ENCODE measurements around the gene PPP1R1C. TPM values are rescaled to one million over a fixed set of nuclear protein-coding genes. Genes with fewer than 3 reads are reported as not detected.
A peak's percentile ranks its signal among the peaks of the same experiment; 100 is the strongest.
"Not testable (repeated sequence)": the region's sequence is repeated elsewhere in the genome, so short reads cannot be mapped to it uniquely, and the experiment has no call there.

Gene PPP1R1C
- total and polyA plus RNA-seq, 4 donors: 7.8 to 27.3 (median 9.7) TPM

- WGBS (ENCODE audit: insufficient coverage): no CpG with 5 or more reads among the region's 4 CpGs
- Histone ChIP-seq H3K27ac (ENCODE audit: low read depth, low read length) (no peak overlapping the region), H3K36me3 (ENCODE audit: control insufficient read depth, insufficient read depth, low read length) (no peaks in the 10 kb centered on the region), H3K9me3 (ENCODE audit: control insufficient read depth, insufficient read depth, low read length) (no peaks in the 10 kb centered on the region), H3K4me1 (ENCODE audit: control insufficient read depth, insufficient read depth, low read length) (no peaks in the 10 kb centered on the region), H3K27me3 (ENCODE audit: control insufficient read depth, insufficient read depth, low read length) (no peaks in the 10 kb centered on the region), H3K4me3 (ENCODE audit: low read depth, low read length) (no peak overlapping the region)
- DNase-seq (ENCODE audit: low read depth in 4 of 6, low spot score in 6 of 6): no peak
Measured at GRCh38 chr2:182006595-182007341, 21.1 kb downstream of the PPP1R1C start.

DNA sequence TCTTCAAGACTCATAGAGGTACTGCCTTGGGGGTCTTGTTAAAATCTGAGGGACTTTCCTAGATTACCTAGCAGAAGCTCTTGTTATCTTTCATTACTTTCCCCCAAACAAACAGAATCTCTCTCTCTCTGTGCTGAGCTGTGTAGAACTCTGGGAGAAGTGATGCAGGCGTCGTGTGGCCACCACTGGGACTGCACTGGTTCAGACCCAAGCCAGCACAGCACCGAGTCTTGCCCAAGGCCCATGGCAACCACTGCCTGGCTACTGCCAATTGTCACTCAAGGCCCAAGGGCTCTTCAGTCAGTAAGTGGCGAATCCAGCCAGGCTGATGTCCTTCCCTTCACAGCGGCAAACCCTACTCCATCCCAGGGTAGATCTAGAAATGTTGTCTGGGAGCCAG is 28.6 kb downstream of the PPP1R1C start:
- 100% methylated on average over 3 of the region's 5 CpGs for WGBS (ENCODE audit: insufficient coverage)
- no peak for DNase-seq (ENCODE audit: low read depth in 4 of 6, low spot score in 6 of 6)

DNA sequence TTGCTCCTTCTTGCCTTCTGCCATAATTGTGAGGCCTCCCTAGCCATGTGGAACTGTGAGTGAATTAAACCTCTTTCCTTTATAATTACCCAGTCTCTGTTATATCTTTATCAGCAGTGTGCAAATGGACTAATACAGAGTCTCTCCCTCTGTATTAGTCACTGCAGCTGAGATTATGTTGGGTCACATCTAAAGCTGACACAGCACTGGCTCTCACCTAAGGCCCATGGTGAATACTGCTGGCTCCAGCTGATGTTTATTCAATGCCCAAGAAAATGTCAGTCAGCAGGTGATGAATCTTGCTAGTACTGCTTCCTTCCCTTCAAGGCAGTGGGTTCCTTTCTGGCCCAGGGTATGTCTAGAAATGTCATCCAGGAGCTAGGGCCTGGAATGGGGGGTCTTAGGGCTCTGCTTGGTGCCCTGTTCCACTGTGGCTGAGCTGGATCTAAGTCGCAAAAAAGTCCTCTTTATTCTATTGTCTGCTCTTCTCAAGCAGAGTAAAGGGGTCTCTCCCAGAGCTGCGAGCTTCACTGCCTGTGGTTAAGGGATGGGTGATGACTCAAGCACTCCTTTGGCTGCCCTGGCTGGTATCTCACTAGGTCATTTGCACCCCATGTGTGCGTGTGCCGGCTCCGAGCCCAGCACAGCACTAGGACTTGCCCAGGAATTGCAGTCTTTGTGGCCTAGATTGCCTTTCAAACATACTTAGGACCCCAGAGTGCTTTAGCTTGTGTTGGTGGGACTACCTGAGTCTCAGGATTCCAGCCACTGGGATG is 29.9 kb downstream of the PPP1R1C start:
- Histone ChIP-seq H3K4me3 (ENCODE audit: low read depth, low read length) (no peak overlapping the region), H3K36me3 (ENCODE audit: control insufficient read depth, insufficient read depth, low read length) (no peaks in the 10 kb centered on the region), H3K9me3 (ENCODE audit: control insufficient read depth, insufficient read depth, low read length) (peaks cover 11% of the 10 kb centered on the region), H3K27me3 (ENCODE audit: control insufficient read depth, insufficient read depth, low read length) (no peaks in the 10 kb centered on the region), H3K27ac (ENCODE audit: low read depth, low read length) (no peak overlapping the region), H3K4me1 (ENCODE audit: control insufficient read depth, insufficient read depth, low read length) (no peaks in the 10 kb centered on the region)
- WGBS (ENCODE audit: insufficient coverage): 90% methylated on average over 4 of the region's 5 CpGs
- no peak for DNase-seq (ENCODE audit: low read depth in 4 of 6, low spot score in 6 of 6)

More for the DNA sequence above, 28.6 kb downstream of the PPP1R1C start:
- Histone ChIP-seq H3K27ac (ENCODE audit: low read depth, low read length) (no peak overlapping the region), H3K27me3 (ENCODE audit: control insufficient read depth, insufficient read depth, low read length) (no peaks in the 10 kb centered on the region), H3K4me3 (ENCODE audit: low read depth, low read length) (no peak overlapping the region), H3K4me1 (ENCODE audit: control insufficient read depth, insufficient read depth, low read length) (no peaks in the 10 kb centered on the region), H3K9me3 (ENCODE audit: control insufficient read depth, insufficient read depth, low read length) (peaks cover 11% of the 10 kb centered on the region), H3K36me3 (ENCODE audit: control insufficient read depth, insufficient read depth, low read length) (no peaks in the 10 kb centered on the region)

DNA sequence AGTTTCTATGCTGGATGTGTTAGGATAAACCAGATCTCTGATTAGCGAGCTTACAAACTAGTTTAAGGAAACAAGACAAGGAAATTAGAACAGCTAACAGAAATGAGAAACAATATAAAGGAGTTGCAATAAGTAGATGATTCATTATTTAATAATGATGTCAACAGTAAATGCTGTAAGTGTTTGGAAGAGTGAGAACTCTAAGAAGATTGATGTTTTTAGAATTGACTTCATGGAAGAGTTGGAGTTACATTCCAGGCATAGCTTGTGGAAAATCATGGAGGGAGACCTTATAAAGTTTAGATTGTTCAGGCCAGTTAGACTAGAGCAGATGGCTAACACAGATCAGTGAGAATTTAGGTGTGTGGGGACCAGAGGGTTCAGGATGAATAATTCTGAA is 32.6 kb downstream of the PPP1R1C start:
- Histone ChIP-seq H3K4me1 (ENCODE audit: control insufficient read depth, insufficient read depth, low read length) (no peaks in the 10 kb centered on the region), H3K36me3 (ENCODE audit: control insufficient read depth, insufficient read depth, low read length) (no peaks in the 10 kb centered on the region), H3K4me3 (ENCODE audit: low read depth, low read length) (no peak overlapping the region), H3K9me3 (ENCODE audit: control insufficient read depth, insufficient read depth, low read length) (peaks cover 8% of the 10 kb centered on the region), H3K27me3 (ENCODE audit: control insufficient read depth, insufficient read depth, low read length) (no peaks in the 10 kb centered on the region), H3K27ac (ENCODE audit: low read depth, low read length) (no peak overlapping the region)
- DNase-seq (ENCODE audit: low read depth in 4 of 6, low spot score in 6 of 6): no peak
- no CpG with 5 or more reads among the region's 1 CpG for WGBS (ENCODE audit: insufficient coverage)

DNA sequence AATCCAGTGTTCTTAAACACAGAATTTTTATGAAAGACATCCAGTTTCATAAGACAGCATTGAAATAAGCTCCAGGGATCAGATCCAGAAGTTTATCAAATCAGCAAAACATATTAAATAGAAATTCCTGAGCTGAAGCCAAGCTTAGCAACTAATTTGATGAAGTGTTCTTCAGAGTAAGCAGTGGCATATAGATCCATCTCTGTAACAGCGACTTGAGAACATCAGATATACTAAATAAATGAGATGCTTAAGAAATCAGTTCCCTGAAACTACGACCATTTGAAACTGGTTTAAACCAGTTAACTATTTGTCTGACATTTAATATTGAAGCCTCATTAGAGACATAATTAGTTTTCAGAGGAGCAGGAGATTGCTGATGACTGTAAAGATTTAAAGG is 34.1 kb downstream of the PPP1R1C start:
- Histone ChIP-seq H3K27me3 (ENCODE audit: control insufficient read depth, insufficient read depth, low read length) (no peaks in the 10 kb centered on the region), H3K4me1 (ENCODE audit: control insufficient read depth, insufficient read depth, low read length) (no peaks in the 10 kb centered on the region), H3K4me3 (ENCODE audit: low read depth, low read length) (no peak overlapping the region), H3K36me3 (ENCODE audit: control insufficient read depth, insufficient read depth, low read length) (no peaks in the 10 kb centered on the region), H3K9me3 (ENCODE audit: control insufficient read depth, insufficient read depth, low read length) (peaks cover 6% of the 10 kb centered on the region), H3K27ac (ENCODE audit: low read depth, low read length) (no peak overlapping the region)
- DNase-seq (ENCODE audit: low read depth in 4 of 6, low spot score in 6 of 6): peak in 1 of 6 donors; percentile 12
- WGBS (ENCODE audit: insufficient coverage): no CpG with 5 or more reads among the region's 2 CpGs

DNA sequence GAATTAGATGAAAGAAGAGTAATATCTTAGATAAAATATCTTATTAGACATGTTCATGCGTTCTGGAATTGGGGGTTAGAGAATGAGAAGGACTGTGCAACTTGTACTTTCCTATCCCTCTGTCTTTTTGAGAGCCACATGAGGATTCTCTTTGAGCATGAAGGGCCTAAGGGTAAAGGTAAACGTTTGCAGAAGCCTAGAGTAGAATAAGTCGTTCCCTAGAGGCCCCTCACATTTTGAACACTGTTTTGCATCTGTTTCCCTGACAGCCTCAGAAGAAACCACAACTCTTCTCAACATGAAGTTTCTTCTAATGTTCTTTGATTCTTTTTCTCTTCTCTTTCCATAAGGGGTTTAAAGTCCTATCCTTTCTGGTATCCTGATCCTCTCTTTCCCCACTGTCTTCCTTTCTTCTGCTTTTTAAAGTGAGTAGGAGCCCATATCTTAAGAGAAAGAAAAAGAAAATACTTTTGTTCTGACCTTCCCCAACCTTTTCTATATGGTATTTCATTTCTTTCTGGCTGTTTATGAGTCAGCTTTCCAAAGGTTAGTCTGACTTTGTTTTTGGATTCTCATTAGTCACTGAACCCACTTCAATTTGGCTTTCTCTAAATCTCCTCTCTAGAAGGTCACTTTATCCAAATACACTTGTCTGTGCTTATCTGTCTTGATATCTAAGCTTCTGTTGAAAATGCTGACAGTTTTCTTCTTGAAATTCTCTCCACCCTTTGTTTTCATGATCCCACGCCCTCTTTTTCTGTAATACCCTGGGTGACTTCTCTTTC is 34.8 kb downstream of the PPP1R1C start:
- Histone ChIP-seq H3K27me3 (ENCODE audit: control insufficient read depth, insufficient read depth, low read length) (no peaks in the 10 kb centered on the region), H3K27ac (ENCODE audit: low read depth, low read length) (no peak overlapping the region), H3K36me3 (ENCODE audit: control insufficient read depth, insufficient read depth, low read length) (no peaks in the 10 kb centered on the region), H3K4me3 (ENCODE audit: low read depth, low read length) (no peak overlapping the region), H3K9me3 (ENCODE audit: control insufficient read depth, insufficient read depth, low read length) (peaks cover 6% of the 10 kb centered on the region), H3K4me1 (ENCODE audit: control insufficient read depth, insufficient read depth, low read length) (no peaks in the 10 kb centered on the region)
- DNase-seq (ENCODE audit: low read depth in 4 of 6, low spot score in 6 of 6): no peak
- WGBS (ENCODE audit: insufficient coverage): no CpG with 5 or more reads among the region's 4 CpGs

GRCh38 chr2:182023235-182023634 is 37.6 kb downstream of the PPP1R1C start:
- Histone ChIP-seq H3K4me1 (ENCODE audit: control insufficient read depth, insufficient read depth, low read length) (no peaks in the 10 kb centered on the region), H3K27me3 (ENCODE audit: control insufficient read depth, insufficient read depth, low read length) (no peaks in the 10 kb centered on the region), H3K27ac (ENCODE audit: low read depth, low read length) (no peak overlapping the region), H3K9me3 (ENCODE audit: control insufficient read depth, insufficient read depth, low read length) (peaks cover 6% of the 10 kb centered on the region), H3K36me3 (ENCODE audit: control insufficient read depth, insufficient read depth, low read length) (no peaks in the 10 kb centered on the region), H3K4me3 (ENCODE audit: low read depth, low read length) (no peak overlapping the region)
- no peak for DNase-seq (ENCODE audit: low read depth in 4 of 6, low spot score in 6 of 6)

DNA sequence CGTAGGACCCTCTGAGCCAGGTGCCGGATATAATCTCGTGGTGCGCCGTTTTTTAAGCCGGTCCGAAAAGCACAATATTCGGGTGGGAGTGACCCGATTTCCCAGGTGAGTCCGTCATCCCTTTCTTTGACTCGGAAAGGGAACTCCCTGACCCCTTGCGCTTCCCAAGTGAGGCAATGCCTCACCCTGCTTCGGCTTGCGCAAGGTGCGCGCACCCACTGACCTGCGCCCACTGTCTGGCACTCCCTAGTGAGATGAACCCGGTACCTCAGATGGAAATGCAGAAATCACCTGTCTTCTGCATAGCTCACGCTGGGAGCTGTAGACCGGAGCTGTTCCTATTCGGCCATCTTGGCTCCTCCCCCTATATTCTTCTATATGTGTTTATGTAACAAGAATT is 45.2 kb downstream of the PPP1R1C start:
- not testable (repeated sequence) for H3K36me3 ChIP-seq (ENCODE audit: control insufficient read depth, insufficient read depth, low read length); H3K27me3 ChIP-seq (ENCODE audit: control insufficient read depth, insufficient read depth, low read length); H3K9me3 ChIP-seq (ENCODE audit: control insufficient read depth, insufficient read depth, low read length); H3K27ac ChIP-seq (ENCODE audit: low read depth, low read length); H3K4me3 ChIP-seq (ENCODE audit: low read depth, low read length); H3K4me1 ChIP-seq (ENCODE audit: control insufficient read depth, insufficient read depth, low read length); DNase-seq (ENCODE audit: low read depth in 4 of 6, low spot score in 6 of 6)
- WGBS (ENCODE audit: insufficient coverage): 71% methylated on average over 10 of the region's 21 CpGs

DNA sequence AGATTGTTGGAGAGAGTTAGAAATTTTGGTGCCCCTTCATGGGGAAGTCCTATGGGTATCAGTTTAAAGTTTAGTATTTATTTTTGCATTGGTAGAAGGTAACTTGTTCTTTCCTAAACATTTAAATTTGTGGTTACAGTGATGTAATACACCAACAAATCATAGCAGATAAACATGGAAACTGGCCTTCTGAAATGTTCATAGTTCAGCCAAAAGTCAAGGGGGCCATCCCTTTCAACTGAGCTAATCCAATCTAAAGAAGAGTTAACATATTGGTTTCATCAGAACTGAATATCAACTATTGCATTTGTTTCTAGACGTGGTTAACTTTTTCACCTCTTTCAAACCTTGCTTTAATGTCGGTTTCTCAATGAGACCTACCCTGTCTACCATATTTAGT is 46.3 kb downstream of the PPP1R1C start:
- no CpG with 5 or more reads among the region's 2 CpGs for WGBS (ENCODE audit: insufficient coverage)
- H3K4me3 ChIP-seq (ENCODE audit: low read depth, low read length): no peak overlapping the region
- no peaks in the 10 kb centered on the region for H3K9me3 ChIP-seq (ENCODE audit: control insufficient read depth, insufficient read depth, low read length)
- DNase-seq (ENCODE audit: low read depth in 4 of 6, low spot score in 6 of 6): no peak
- H3K27me3 ChIP-seq (ENCODE audit: control insufficient read depth, insufficient read depth, low read length): no peaks in the 10 kb centered on the region
- H3K27ac ChIP-seq (ENCODE audit: low read depth, low read length): no peak overlapping the region
- H3K36me3 ChIP-seq (ENCODE audit: control insufficient read depth, insufficient read depth, low read length): no peaks in the 10 kb centered on the region
- H3K4me1 ChIP-seq (ENCODE audit: control insufficient read depth, insufficient read depth, low read length): no peaks in the 10 kb centered on the region
